ENCODE measurements around the gene MBNL2.

Gene MBNL2

GRCh38 chr13:97386801-97387484 lies 164.8 kb downstream of the MBNL2 start:
- Histone ChIP-seq H3K4me2 (ENCODE audit: low read length) (no peak overlapping the region), H3K4me1 (ENCODE audit: control insufficient read depth, insufficient read depth, low read length) (peaks cover 11% of the 10 kb centered on the region), H3K36me3 (ENCODE audit: insufficient read depth, low read length) (no peaks in the 10 kb centered on the region), H3K27me3 (ENCODE audit: control insufficient read depth, insufficient read depth, low read length) (no peaks in the 10 kb centered on the region), H3K9ac (ENCODE audit: low read depth, low read length) (no peak overlapping the region), H3K4me3 (ENCODE audit: low read length) (no peak overlapping the region), H3K9me3 (replicated peaks; ENCODE audit: low read length) (no peaks in the 10 kb centered on the region)

- Histone ChIP-seq H3K4me2 (ENCODE audit: low read length) (no peak overlapping the region), H3K27me3 (ENCODE audit: control insufficient read depth, insufficient read depth, low read length) (no peaks in the 10 kb centered on the region), H3K4me3 (ENCODE audit: low read length) (no peak overlapping the region), H3K4me1 (ENCODE audit: control insufficient read depth, insufficient read depth, low read length) (peaks cover 11% of the 10 kb centered on the region), H3K9me3 (replicated peaks; ENCODE audit: low read length) (no peaks in the 10 kb centered on the region), H3K9ac (ENCODE audit: low read depth, low read length) (no peak overlapping the region), H3K36me3 (ENCODE audit: insufficient read depth, low read length) (no peaks in the 10 kb centered on the region)
Observed at GRCh38 chr13:97387485-97387839, 165.3 kb downstream of the MBNL2 start.

- Histone ChIP-seq H3K4me2 (ENCODE audit: low read length) (no peak overlapping the region), H3K36me3 (ENCODE audit: insufficient read depth, low read length) (no peaks in the 10 kb centered on the region), H3K9ac (ENCODE audit: low read depth, low read length) (no peak overlapping the region), H3K4me3 (ENCODE audit: low read length) (no peak overlapping the region), H3K27me3 (ENCODE audit: control insufficient read depth, insufficient read depth, low read length) (no peaks in the 10 kb centered on the region), H3K4me1 (ENCODE audit: control insufficient read depth, insufficient read depth, low read length) (peaks cover 11% of the 10 kb centered on the region), H3K9me3 (replicated peaks; ENCODE audit: low read length) (no peaks in the 10 kb centered on the region)
Observed at GRCh38 chr13:97387890-97388289, 165.8 kb downstream of the MBNL2 start.

- Histone ChIP-seq H3K27me3 (ENCODE audit: control insufficient read depth, insufficient read depth, low read length) (no peaks in the 10 kb centered on the region), H3K4me2 (ENCODE audit: low read length) (no peak overlapping the region), H3K9me3 (replicated peaks; ENCODE audit: low read length) (no peaks in the 10 kb centered on the region), H3K9ac (ENCODE audit: low read depth, low read length) (no peak overlapping the region), H3K4me3 (ENCODE audit: low read length) (no peak overlapping the region), H3K4me1 (ENCODE audit: control insufficient read depth, insufficient read depth, low read length) (peaks cover 11% of the 10 kb centered on the region), H3K36me3 (ENCODE audit: insufficient read depth, low read length) (no peaks in the 10 kb centered on the region)
Observed at GRCh38 chr13:97388373-97388772, 166.2 kb downstream of the MBNL2 start.

GRCh38 chr13:97390941-97391600 lies 168.9 kb downstream of the MBNL2 start:
- Histone ChIP-seq H3K4me2 (ENCODE audit: low read length) (no peak overlapping the region), H3K27me3 (ENCODE audit: control insufficient read depth, insufficient read depth, low read length) (no peaks in the 10 kb centered on the region), H3K36me3 (ENCODE audit: insufficient read depth, low read length) (no peaks in the 10 kb centered on the region), H3K9ac (ENCODE audit: low read depth, low read length) (no peak overlapping the region), H3K4me3 (ENCODE audit: low read length) (no peak overlapping the region), H3K4me1 (ENCODE audit: control insufficient read depth, insufficient read depth, low read length) (peaks cover 20% of the 10 kb centered on the region), H3K9me3 (replicated peaks; ENCODE audit: low read length) (no peaks in the 10 kb centered on the region)

- no peak overlapping the region for H3K4me3 ChIP-seq (ENCODE audit: low read length)
- H3K36me3 ChIP-seq (ENCODE audit: insufficient read depth, low read length): no peaks in the 10 kb centered on the region
- H3K9me3 ChIP-seq (replicated peaks; ENCODE audit: low read length): no peaks in the 10 kb centered on the region
- H3K4me1 ChIP-seq (ENCODE audit: control insufficient read depth, insufficient read depth, low read length): peaks cover 21% of the 10 kb centered on the region
- H3K27me3 ChIP-seq (ENCODE audit: control insufficient read depth, insufficient read depth, low read length): no peaks in the 10 kb centered on the region
- no peak overlapping the region for H3K4me2 ChIP-seq (ENCODE audit: low read length)
- no peak overlapping the region for H3K9ac ChIP-seq (ENCODE audit: low read depth, low read length)
Observed at GRCh38 chr13:97392020-97392419, 169.9 kb downstream of the MBNL2 start.

GRCh38 chr13:97394542-97394941 lies 172.4 kb downstream of the MBNL2 start:
- Histone ChIP-seq H3K27me3 (ENCODE audit: control insufficient read depth, insufficient read depth, low read length) (no peaks in the 10 kb centered on the region), H3K4me1 (ENCODE audit: control insufficient read depth, insufficient read depth, low read length) (peaks cover 21% of the 10 kb centered on the region), H3K9ac (ENCODE audit: low read depth, low read length) (no peak overlapping the region), H3K36me3 (ENCODE audit: insufficient read depth, low read length) (no peaks in the 10 kb centered on the region), H3K4me2 (ENCODE audit: low read length) (no peak overlapping the region), H3K4me3 (ENCODE audit: low read length) (no peak overlapping the region), H3K9me3 (replicated peaks; ENCODE audit: low read length) (no peaks in the 10 kb centered on the region)

- peak overlapping the region; percentile 31 for H3K4me2 ChIP-seq (ENCODE audit: low read length)
- H3K4me1 ChIP-seq (ENCODE audit: control insufficient read depth, insufficient read depth, low read length): peaks cover 21% of the 10 kb centered on the region
- no peak overlapping the region for H3K4me3 ChIP-seq (ENCODE audit: low read length)
- no peaks in the 10 kb centered on the region for H3K9me3 ChIP-seq (replicated peaks; ENCODE audit: low read length)
- no peak overlapping the region for H3K9ac ChIP-seq (ENCODE audit: low read depth, low read length)
- H3K27me3 ChIP-seq (ENCODE audit: control insufficient read depth, insufficient read depth, low read length): no peaks in the 10 kb centered on the region
- no peaks in the 10 kb centered on the region for H3K36me3 ChIP-seq (ENCODE audit: insufficient read depth, low read length)
Observed at GRCh38 chr13:97395447-97396136, 173.5 kb downstream of the MBNL2 start.

GRCh38 chr13:97397267-97397666 lies 175.1 kb downstream of the MBNL2 start:
- no peak overlapping the region for H3K4me2 ChIP-seq (ENCODE audit: low read length)
- H3K9ac ChIP-seq (ENCODE audit: low read depth, low read length): no peak overlapping the region
- no peaks in the 10 kb centered on the region for H3K36me3 ChIP-seq (ENCODE audit: insufficient read depth, low read length)
- H3K4me3 ChIP-seq (ENCODE audit: low read length): no peak overlapping the region
- no peaks in the 10 kb centered on the region for H3K9me3 ChIP-seq (replicated peaks; ENCODE audit: low read length)
- H3K27me3 ChIP-seq (ENCODE audit: control insufficient read depth, insufficient read depth, low read length): no peaks in the 10 kb centered on the region
- H3K4me1 ChIP-seq (ENCODE audit: control insufficient read depth, insufficient read depth, low read length): peaks cover 13% of the 10 kb centered on the region

- Histone ChIP-seq H3K4me1 (ENCODE audit: control insufficient read depth, insufficient read depth, low read length) (peaks cover 7% of the 10 kb centered on the region), H3K9ac (ENCODE audit: low read depth, low read length) (no peak overlapping the region), H3K27me3 (ENCODE audit: control insufficient read depth, insufficient read depth, low read length) (no peaks in the 10 kb centered on the region), H3K36me3 (ENCODE audit: insufficient read depth, low read length) (no peaks in the 10 kb centered on the region), H3K9me3 (replicated peaks; ENCODE audit: low read length) (no peaks in the 10 kb centered on the region), H3K4me2 (ENCODE audit: low read length) (no peak overlapping the region), H3K4me3 (ENCODE audit: low read length) (no peak overlapping the region)
Observed at GRCh38 chr13:97401421-97401820, 179.3 kb downstream of the MBNL2 start.

- H3K27me3 ChIP-seq (ENCODE audit: control insufficient read depth, insufficient read depth, low read length): no peaks in the 10 kb centered on the region
- no peak overlapping the region for H3K4me3 ChIP-seq (ENCODE audit: low read length)
- H3K9ac ChIP-seq (ENCODE audit: low read depth, low read length): no peak overlapping the region
- H3K36me3 ChIP-seq (ENCODE audit: insufficient read depth, low read length): no peaks in the 10 kb centered on the region
- H3K4me1 ChIP-seq (ENCODE audit: control insufficient read depth, insufficient read depth, low read length): peaks cover 7% of the 10 kb centered on the region
- H3K9me3 ChIP-seq (replicated peaks; ENCODE audit: low read length): no peaks in the 10 kb centered on the region
- H3K4me2 ChIP-seq (ENCODE audit: low read length): no peak overlapping the region
Observed at GRCh38 chr13:97403893-97404750, 182.0 kb downstream of the MBNL2 start.

Measured in skeletal muscle satellite cell (primary cell).